ENCODE data around the gene RASGEF1B.

GRCh38 chr4:81431971-81432370, 39.7 kb downstream of the RASGEF1B start:
- no peak for TF ChIP-seq CTCF (IDR thresholded peaks at IDR 0.05; ENCODE audit: low read depth, low read length, missing input control)
- no peak for TF ChIP-seq YY1 (IDR thresholded peaks at IDR 0.05)
- no peak for TF ChIP-seq REST (IDR thresholded peaks at IDR 0.05)
- no peak for TF ChIP-seq SP1 (IDR thresholded peaks at IDR 0.05)
- TF ChIP-seq EGR1 (IDR thresholded peaks at IDR 0.05; ENCODE audit: low read depth in 2 of 2) = no peak
- no peak for TF ChIP-seq JUND (IDR thresholded peaks at IDR 0.05)
- TF ChIP-seq ZBTB33 (IDR thresholded peaks at IDR 0.05) = no peak
- no peak for TF ChIP-seq TAF1 (conservative IDR thresholded peaks at IDR 0.05)

All from liver (tissue), 3 donors.